ENCODE measurements around the gene USP5. TPM values are rescaled to one million over a fixed set of nuclear protein-coding genes. Genes with fewer than 3 reads are reported as not detected.

Gene USP5
- polyA plus RNA-seq, 1 experiment = 47.1 TPM

- no peak for DNase-seq (ENCODE audit: low read depth, low spot score)
- no peak overlapping the region for H3K27ac ChIP-seq (ENCODE audit: low read depth, low read length)
- H3K4me3 ChIP-seq (ENCODE audit: low read depth, low read length) = no peak overlapping the region
- POLR2A ChIA-PET = interaction anchor here (0.7 to 1.2 kb wide), 2 partner anchors 28 to 54 kb away, joined by 3 read pairs; partner anchors contain the start of genes CDCA3 and USP5
- no peak for TF ChIP-seq CTCF (IDR thresholded peaks at IDR 0.05; ENCODE audit: low read depth, low read length)
- no peaks in the 10 kb centered on the region for H3K27me3 ChIP-seq (ENCODE audit: control insufficient read depth, insufficient read depth, low read length)
- CTCF ChIA-PET = interaction anchor here (0.6 to 11.8 kb wide), 3 partner anchors 11 to 70 kb away, joined by 5 to 165 read pairs (median 27); partner anchors contain the start of gene MLF2
- no peaks in the 10 kb centered on the region; the same call in 1 of the 2 replicates for H3K9me3 ChIP-seq (ENCODE audit: control insufficient read depth, insufficient read depth, low read length)
Observed at GRCh38 chr12:6823182-6824084, 28.5 kb upstream of the USP5 start.

- Histone ChIP-seq H3K9me3 (ENCODE audit: control insufficient read depth, insufficient read depth, low read length) (no peaks in the 10 kb centered on the region; the same call in 1 of the 2 replicates), H3K27ac (ENCODE audit: low read depth, low read length) (no peak overlapping the region), H3K27me3 (ENCODE audit: control insufficient read depth, insufficient read depth, low read length) (no peaks in the 10 kb centered on the region), H3K4me3 (ENCODE audit: low read depth, low read length) (no peak overlapping the region)
- POLR2A ChIA-PET = interaction anchor here (1.2 to 1.9 kb wide), 2 partner anchors 27 to 71 kb away, joined by 3 to 6 read pairs; partner anchors contain the start of genes CDCA3, MLF2 and USP5
- CTCF ChIA-PET = interaction anchor here (0.5 to 11.8 kb wide), 17 partner anchors 10 to 271 kb away, joined by 3 to 165 read pairs (median 4); partner anchors contain the start of genes COPS7A and MLF2
- no peak for TF ChIP-seq CTCF (IDR thresholded peaks at IDR 0.05; ENCODE audit: low read depth, low read length)
- DNase-seq (ENCODE audit: low read depth, low spot score) = no peak
Observed at GRCh38 chr12:6824085-6824775, 27.7 kb upstream of the USP5 start.

GRCh38 chr12:6824901-6825381, 27.0 kb upstream of the USP5 start:
- TF ChIP-seq CTCF (IDR thresholded peaks at IDR 0.05; ENCODE audit: low read depth, low read length) = no peak
- H3K4me3 ChIP-seq (ENCODE audit: low read depth, low read length) = peak overlapping the region; percentile 36; the same call in 1 of the 2 replicates
- POLR2A ChIA-PET = interaction anchor here (1.9 kb wide), 1 partner anchor 71 kb away, joined by 6 read pairs; the partner anchor contains the start of gene MLF2
- DNase-seq (ENCODE audit: low read depth, low spot score) = no peak
- H3K9me3 ChIP-seq (ENCODE audit: control insufficient read depth, insufficient read depth, low read length) = no peaks in the 10 kb centered on the region; the same call in 1 of the 2 replicates
- CTCF ChIA-PET = interaction anchor here (0.5 to 11.8 kb wide), 26 partner anchors 9 to 271 kb away, joined by 3 to 165 read pairs (median 4); partner anchors contain the start of genes CD4, COPS7A and MLF2
- H3K27me3 ChIP-seq (ENCODE audit: control insufficient read depth, insufficient read depth, low read length) = no peaks in the 10 kb centered on the region
- H3K27ac ChIP-seq (ENCODE audit: low read depth, low read length) = no peak overlapping the region

- Histone ChIP-seq H3K4me3 (ENCODE audit: low read depth, low read length) (peak overlapping the region; percentile 36), H3K27me3 (ENCODE audit: control insufficient read depth, insufficient read depth, low read length) (no peaks in the 10 kb centered on the region), H3K27ac (ENCODE audit: low read depth, low read length) (no peak overlapping the region), H3K9me3 (ENCODE audit: control insufficient read depth, insufficient read depth, low read length) (no peaks in the 10 kb centered on the region; the same call in 1 of the 2 replicates)
- POLR2A ChIA-PET = interaction anchor here (1.9 kb wide), 1 partner anchor 72 kb away, joined by 6 read pairs; the partner anchor contains the start of gene MLF2
- peak; percentile 60 for DNase-seq (ENCODE audit: low read depth, low spot score)
- CTCF ChIA-PET = interaction anchor here (0.6 to 11.8 kb wide), 35 partner anchors 9 to 272 kb away, joined by 3 to 165 read pairs (median 4); partner anchors contain the start of genes CD4, COPS7A and MLF2
- TF ChIP-seq CTCF (IDR thresholded peaks at IDR 0.05; ENCODE audit: low read depth, low read length) = peak; percentile 96
Observed at GRCh38 chr12:6825398-6826124, 26.4 kb upstream of the USP5 start.

Measured in AG04450 (cell line).